Inflammatory macrophage treated with lipopolysaccharide for 4 hours (primary cell): ENCODE data around the gene APPBP2.
A peak's percentile ranks its signal among the peaks of the same experiment; 100 is the strongest.
"Not testable (repeated sequence)": the region's sequence is repeated elsewhere in the genome, so short reads cannot be mapped to it uniquely, and the experiment has no call there.

ENCODE experiments used
- DNase-seq: peaks from one replicate; pipeline ENCODE4 v3.0.0-alpha.2; 2020

The APPBP2 gene

DNA sequence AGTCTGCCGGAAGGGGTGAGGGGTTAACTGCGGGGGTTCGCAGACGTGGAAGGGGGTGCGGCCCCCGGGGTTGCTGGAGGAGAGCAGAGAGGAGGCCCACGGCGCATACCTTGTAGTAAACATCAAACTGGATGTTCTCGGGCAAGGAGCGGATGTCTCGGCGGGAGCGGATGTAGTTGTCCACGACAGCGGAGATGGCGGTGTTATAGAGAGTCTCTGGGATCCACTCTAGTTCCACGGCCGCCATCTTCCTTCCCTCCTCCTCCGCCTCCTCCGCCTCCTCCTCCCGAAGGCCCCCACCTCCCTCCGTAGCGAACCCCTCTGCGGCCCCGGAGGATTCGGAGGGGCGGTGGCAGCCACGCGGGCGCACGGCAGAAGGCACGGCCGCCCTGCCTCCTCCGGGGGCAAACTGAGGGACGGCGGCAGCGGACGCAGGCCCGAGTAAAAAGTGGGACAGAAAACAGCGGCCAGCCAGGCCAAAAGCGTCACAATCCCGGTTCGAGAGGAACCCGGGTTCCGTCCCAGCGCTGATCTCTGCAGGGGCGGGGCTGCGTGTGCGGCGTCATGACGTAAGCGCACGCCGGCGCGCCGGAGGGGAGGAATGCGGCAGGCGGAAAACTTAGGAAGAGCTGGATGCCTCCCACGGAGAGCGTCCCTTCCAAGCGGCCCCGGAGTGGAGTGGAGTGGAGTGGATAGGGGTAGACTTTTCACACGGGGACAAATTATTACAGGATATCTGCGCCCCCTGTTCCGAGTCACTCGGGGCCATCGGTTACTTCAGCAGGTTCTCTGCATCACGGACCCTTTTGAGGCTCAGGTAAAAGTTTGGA lies at the start of gene APPBP2:
TSS of gene APPBP2 (minus strand) at position 558 of the 830 bp plus-strand sequence. CDS start at position 247, 311 bp downstream.
- peak; percentile 84 for DNase-seq

- DNase-seq = no peak
These were observed 47.4 kb upstream of the APPBP2 start for GRCh38 chr17:60573236-60574051.

DNA sequence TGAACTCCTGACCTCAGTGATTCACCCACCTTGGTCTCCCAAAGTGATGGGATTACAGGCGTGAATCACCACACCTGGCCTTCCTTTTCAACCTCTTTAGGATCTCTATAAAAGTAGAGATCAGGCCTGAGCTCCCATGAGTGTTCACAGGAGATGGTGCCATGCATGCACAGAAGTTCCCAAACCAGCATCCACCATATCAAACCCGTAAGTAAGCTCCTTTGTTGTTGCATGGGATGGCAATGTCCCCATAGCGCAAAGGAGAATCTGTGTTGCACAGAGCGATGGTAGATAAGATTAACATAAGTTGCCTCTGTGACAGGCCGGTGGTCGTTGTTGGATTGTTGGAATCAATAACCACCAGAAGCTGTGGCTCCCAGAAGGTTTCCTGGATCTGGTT lies 39.2 kb upstream of the APPBP2 start:
- DNase-seq = no peak

DNA sequence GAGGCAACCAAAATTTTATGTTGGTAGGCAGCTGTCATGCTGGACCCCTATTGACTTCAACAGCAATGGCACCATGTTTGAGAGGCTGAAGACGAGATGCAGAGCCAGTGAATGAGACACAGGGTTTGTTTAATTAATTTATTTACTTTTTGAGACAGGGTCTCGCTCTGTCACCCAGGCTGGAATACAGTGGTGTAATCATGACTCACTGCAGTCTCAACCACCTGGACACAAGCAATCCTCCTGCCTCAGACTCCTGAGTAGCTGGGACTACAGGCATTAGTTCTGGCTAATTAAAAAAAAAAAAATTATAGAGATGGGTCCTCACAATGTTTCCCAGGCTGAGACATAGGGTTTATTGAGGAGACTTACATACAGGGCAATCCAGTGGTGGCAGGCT lies 37.7 kb upstream of the APPBP2 start:
- DNase-seq = no peak

- DNase-seq = no peak
These were observed 36.4 kb upstream of the APPBP2 start for GRCh38 chr17:60562421-60562820.

DNA sequence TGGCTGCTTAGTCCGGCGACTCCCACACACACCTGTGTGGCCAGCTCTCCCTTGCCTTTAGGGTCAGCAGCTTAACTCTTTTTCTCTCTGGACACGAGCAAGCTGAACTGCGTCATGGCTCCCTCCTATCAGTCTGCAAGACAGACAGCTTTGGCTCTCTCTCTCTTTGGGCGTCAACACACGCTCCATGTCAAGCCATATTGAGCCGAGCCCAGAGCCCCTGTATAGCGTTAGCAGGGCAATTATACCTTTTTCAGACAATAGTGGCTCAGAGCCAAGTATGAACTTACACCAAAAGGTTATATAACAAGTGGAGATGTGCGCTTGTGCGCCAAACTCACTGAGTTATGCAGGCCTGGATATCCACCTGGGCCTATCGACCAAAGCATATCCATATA lies 34.8 kb upstream of the APPBP2 start:
- no peak for DNase-seq

DNA sequence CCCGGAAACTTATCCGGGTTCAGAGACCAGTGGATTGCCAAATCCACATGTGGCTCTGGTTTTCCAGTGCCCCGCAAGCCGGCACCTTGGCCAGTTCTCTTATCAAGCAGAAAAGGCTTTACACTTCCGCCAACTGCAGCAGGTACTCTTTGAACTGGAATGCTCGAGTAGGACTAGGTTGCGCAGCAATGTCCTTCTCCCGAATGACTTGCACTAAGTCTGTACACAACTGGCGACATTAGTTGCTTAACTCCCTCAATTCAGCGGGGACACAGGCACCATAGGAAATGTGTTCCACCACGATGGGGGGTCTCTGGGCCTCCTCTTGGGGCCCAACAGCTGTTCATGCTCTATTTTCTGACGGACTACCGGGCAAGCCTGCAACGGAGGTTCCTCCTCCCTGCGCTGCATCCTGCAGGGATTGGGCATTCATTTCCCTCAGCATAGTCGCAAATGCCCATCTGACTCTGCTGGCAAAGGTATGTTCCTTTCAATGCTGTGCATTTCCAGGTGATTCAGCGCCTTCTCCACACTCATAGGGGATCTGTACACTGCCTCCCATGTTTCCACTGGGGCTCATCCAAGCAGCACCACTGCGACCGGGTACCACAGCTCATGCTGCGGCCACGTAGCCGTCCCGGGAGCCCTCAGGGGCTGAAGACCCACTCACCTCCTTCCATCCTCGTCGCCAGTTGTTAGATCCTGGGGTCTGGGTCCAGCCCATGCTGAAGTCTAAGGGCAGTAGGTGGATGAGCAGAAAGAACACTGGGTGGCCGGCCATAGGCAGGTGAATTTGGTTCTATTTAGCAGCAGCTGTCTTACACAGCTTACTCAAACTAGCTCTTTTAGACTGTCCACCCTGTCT lies 34.2 kb upstream of the APPBP2 start:
- DNase-seq = no peak

DNA sequence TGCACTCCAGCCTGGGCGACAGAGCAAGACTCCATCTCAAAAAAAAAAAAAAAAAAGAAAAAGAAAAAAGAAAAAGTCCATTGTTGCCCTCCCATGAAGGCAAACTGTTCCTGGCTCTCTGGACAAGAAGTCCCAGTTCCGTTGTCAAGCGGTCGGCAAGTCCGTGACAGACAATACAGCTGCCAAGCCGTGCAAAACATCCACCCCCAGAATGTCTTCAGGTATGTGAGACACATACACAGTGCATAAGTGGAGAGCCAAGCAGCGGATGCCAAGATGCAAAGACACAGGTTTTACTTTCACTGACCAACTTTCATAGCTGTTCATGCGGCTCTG lies 33.6 kb upstream of the APPBP2 start:
- DNase-seq = no peak

- no peak for DNase-seq
These were observed 31.8 kb upstream of the APPBP2 start for GRCh38 chr17:60557805-60558204.

DNA sequence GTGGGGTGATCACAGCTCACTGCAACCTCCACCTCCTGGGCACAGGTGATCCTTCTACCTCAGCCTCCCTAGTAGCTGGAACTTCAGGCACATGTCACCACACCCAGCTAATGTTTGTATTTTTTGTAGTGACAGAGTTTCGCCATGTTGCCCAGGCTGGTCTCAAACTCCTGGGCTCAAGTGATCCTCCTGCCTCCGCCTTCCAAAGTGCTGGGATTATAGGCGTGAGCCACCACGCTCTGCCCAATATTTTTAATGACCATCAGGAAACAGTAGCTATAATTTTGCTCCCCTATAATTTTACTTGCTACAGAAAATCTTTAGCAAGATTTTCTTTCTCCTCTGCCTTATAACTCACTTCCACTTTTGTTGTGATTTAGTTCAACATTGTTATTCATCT lies 29.7 kb upstream of the APPBP2 start:
- DNase-seq = no peak

DNA sequence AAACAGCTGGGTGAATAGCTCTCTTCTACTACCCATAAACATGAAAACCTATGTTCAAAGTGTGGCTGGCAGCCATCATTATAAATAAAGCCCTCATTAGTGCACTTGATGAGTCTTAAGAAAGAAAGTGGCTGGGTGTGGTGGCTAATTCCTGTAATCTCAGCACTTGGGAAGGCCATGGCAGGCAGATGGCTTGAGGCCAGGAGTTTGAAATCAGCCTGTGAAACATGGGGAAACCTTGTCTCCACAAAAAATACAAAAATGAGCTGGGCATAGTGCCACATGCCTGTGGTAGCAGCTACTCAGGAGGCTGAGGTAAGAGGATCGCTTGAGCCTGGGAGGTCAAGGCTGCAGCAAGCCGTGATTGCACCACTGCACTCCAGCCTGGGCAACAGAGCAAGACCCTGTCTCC lies 28.3 kb upstream of the APPBP2 start:
- no peak for DNase-seq

DNA sequence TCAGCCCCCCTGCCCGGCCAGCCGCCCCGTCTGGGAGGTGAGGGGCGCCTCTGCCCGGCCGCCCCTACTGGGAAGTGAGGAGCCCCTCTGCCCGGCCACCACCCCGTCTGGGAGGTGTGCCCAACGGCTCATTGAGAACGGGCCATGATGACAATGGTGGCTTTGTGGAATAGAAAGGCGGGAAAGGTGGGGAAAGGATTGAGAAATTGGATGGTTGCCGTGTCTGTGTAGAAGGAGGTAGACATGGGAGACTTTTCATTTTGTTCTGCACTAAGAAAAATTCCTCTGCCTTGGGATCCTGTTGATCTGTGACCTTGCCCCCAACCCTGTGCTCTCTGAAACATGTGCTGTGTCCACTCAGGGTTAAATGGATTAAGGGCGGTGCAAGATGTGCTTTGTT lies 26.2 kb upstream of the APPBP2 start:
- not testable (repeated sequence) for DNase-seq

DNA sequence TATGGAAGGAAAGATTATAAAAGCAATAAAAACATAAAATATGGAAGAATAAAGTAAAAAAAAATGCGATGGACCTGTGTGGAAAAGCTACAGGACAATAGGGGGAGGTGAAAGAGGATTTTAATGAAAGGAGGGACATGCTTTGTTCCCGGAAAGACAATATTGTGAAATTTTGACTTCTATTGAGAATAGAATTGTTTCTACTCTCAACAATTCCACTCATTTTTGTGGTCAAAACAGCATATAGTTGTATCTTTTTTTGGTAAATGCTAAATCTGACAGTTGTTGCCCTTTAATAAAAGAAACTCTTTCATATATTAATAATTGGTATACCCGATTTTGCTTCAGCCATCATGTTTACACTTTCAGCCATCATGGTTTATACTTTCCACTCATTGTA lies 22.9 kb upstream of the APPBP2 start:
- no peak for DNase-seq

DNA sequence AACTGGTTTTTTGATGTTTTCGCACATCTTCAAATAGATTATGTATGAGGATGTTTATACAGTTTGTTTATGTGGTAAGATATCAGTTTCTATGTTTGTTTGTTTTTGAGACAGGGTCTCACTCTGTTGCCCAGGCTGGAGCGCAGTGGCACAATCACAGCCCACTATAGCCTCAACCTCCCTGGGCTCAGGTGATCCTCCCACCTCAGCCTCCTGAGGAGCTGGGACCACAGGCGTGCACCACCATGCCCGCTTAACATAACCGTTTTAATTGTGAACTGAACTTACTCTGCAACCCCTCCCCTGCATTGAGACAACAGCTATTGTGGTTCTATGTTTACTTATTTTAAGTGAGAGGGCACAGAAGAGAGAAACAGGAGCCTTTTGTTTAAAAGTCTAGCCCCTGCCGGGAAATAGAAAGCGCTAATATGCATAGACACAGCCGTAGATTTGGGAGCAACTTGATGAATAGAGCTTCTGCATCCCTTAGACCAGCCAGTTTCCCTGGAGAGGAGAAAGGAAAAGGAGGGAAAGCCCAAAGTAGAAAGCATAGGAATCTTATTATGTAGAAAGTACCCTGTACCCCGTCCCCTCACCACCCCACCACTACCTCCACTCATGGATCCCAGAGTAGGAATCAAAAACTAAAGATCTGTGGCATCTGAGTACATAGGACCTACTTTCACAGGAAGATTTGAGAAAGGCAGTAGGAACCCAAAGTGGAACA lies 19.6 kb upstream of the APPBP2 start:
- no peak for DNase-seq

DNA sequence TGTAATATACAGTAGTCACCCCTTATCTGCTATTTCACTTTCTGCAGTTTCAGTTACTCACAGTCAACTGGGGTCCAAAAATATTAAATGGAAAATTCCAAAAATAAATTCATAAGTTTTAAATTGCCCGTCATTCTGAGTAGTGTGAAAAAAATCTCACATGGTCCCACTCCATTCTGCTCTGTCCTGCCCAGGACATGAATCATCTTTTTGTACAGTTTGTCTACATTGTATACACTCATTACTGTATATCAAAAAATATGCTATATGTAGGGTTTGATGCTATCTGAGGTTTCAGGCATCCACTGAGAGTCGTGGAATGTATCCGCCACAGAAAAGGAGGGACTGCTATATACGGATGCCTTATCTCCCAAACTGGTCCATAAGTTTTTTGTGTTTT lies 16.0 kb upstream of the APPBP2 start:
- DNase-seq = no peak

GRCh38 chr17:60540460-60540859 lies 14.4 kb upstream of the APPBP2 start:
- DNase-seq = no peak

DNA sequence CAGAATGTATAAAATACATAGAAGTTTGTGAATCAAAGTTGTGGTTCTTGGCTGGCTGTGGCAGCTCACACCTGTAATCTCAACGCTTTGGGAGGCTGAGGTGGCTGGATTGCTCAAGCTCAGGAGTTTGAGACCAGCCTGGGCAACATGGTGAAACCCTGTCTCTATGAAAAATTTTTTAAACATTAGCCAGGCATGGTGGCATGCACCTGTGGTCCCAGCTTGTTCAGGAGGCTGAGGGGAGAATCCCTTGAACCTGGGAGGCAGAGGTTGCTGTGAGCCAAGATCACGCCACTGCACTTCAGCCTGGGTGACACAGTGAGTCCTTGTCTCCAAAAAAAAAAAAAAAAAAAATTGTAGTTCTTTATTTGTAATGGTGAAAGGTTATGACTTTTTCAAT lies 13.8 kb upstream of the APPBP2 start:
- DNase-seq = no peak

GRCh38 chr17:60538726-60539125 lies 12.7 kb upstream of the APPBP2 start:
- DNase-seq = no peak

GRCh38 chr17:60535382-60536279 lies 9.6 kb upstream of the APPBP2 start:
- no peak for DNase-seq

DNA sequence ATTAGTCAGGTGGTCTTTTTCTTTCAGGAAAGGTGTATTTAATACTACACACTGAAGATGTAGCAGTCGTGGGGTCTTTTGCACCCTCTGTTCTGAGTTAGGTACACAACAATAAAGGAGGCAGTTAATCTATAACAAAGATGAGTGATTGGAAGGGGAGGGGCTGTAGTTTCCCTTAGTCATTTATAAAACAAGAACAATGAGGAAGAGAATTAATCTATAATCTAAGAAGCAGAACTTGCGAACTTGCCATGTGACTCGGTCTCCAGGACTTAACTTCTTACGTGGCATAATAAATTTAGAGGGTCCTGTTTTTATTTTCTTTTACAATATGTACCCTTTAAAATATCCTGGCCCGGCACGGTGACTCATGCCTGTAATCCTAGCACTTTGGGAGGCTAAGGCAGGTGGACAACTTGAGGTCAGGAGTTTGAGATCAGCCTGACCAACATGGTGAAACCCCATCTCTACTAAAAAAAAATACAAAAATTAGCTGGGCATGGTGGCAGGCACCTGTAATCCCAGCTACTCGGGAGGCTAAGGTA lies 8.6 kb upstream of the APPBP2 start:
- no peak for DNase-seq

DNA sequence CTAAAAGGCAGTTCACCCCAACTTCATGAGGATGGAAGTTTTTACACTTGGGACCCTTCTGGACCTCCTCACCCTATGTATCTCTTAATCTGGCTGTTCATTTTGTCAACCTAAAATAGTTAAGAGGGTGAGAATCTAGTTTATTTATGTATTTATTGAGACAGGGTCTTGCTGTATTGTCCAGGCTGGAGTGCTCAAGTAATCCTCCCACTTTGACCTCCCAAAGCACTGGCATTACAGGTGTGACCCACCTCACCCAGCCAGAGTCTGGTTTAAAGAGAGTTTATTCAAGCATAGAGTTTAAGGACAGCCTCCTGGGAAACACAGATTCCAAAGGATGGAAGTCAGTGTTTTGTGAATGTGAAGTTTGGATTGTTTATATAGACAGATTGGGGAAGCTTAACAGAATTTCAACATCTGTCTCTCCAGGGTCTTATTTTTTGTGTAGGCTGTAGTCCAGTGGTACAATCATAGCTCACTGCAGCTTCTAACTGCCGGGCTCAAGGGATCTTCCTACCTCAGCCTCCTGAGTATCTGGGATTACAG lies 8.0 kb upstream of the APPBP2 start:
- DNase-seq = no peak
